Neural cell (in vitro differentiated cells): ENCODE results near the gene OGN. TPM values are rescaled to one million over a fixed set of nuclear protein-coding genes. Genes with fewer than 3 reads are reported as not detected.

ENCODE experiments used
- H2AFZ ChIP-seq: fragments of 200-600, 300-800 bp; sonication (generic), shearing (Covaris generic); 2 replicates; pipeline ENCODE4 v1.6.0; 2014; ENCODE audit warnings: low read depth, mild to moderate bottlenecking, antibody characterized with exemption, low read length, moderate library complexity
- H3F3A ChIP-seq: fragments of 200-600 bp; shearing (Covaris generic); 2 replicates; pipeline ENCODE4 v1.6.1; 2016; ENCODE audit warnings: mild to moderate bottlenecking, moderate library complexity, mixed read lengths, antibody characterized with exemption, low read length; ENCODE audit not compliant: insufficient read depth, poor library complexity, severe bottlenecking
- H3K27ac ChIP-seq: fragments of 200-600, 300-800 bp; sonication (generic), shearing (Covaris generic); 2 replicates; pipeline ENCODE4 v1.5.1; 2014; ENCODE audit warnings: mild to moderate bottlenecking, low read length, moderate library complexity
- H3K27me3 ChIP-seq: fragments of 300-800, 200-600 bp; sonication (generic), shearing (Covaris generic); 2 replicates; pipeline ENCODE4 v1.6.0; 2014; ENCODE audit warnings: mild to moderate bottlenecking, low read depth, low read length, moderate library complexity; ENCODE audit not compliant: insufficient read depth
- H3K36me3 ChIP-seq: fragments of 300-800, 200-600 bp; sonication (generic), shearing (Covaris generic); 2 replicates; pipeline ENCODE4 v1.5.1; 2014; ENCODE audit warnings: mild to moderate bottlenecking, antibody characterized with exemption, low read length, moderate library complexity; ENCODE audit not compliant: insufficient read depth
- H3K4me2 ChIP-seq: fragments of 300-800, 200-600 bp; sonication (generic), shearing (Covaris generic); 2 replicates; pipeline ENCODE4 v1.6.0; 2014; ENCODE audit warnings: mild to moderate bottlenecking, low read length
- H3K4me3 ChIP-seq: fragments of 300-800, 200-600 bp; sonication (generic), shearing (Covaris generic); 2 replicates; pipeline ENCODE4 v1.5.1; 2014; ENCODE audit warnings: mild to moderate bottlenecking, low read length, moderate library complexity
- H3K79me2 ChIP-seq: fragments of 200-600 bp; shearing (Covaris generic); replicated peaks from 2 replicates; pipeline ENCODE4 v1.6.0; 2014; ENCODE audit warnings: mild to moderate bottlenecking, low read length, moderate library complexity; ENCODE audit not compliant: insufficient read depth
- H3K9ac ChIP-seq: fragments of 300-800, 200-600 bp; sonication (generic), shearing (Covaris generic); 2 replicates; pipeline ENCODE4 v1.6.1; 2016; ENCODE audit warnings: mild to moderate bottlenecking, low read length, mixed read lengths
- H3K9me2 ChIP-seq: fragments of 200-600 bp; shearing (Covaris generic); 2 replicates; pipeline ENCODE4 v1.6.1; 2016; ENCODE audit warnings: mild to moderate bottlenecking, low read length, mixed read lengths; ENCODE audit not compliant: insufficient read depth
- H3K9me3 ChIP-seq: fragments of 200-600, 300-800 bp; sonication (generic), shearing (Covaris generic); 2 replicates; pipeline ENCODE4 v1.6.1; 2016; ENCODE audit warnings: mild to moderate bottlenecking, mixed run types, low read length, moderate library complexity, mixed read lengths
- H4K20me1 ChIP-seq: fragments of 200-600 bp; shearing (Covaris generic); 2 replicates; pipeline ENCODE4 v1.6.1; 2016; ENCODE audit warnings: mild to moderate bottlenecking, mixed run types; ENCODE audit not compliant: insufficient read depth
- EP300 ChIP-seq: fragments of 450-650 bp; conservative IDR thresholded peaks from 2 replicates; pipeline ENCODE4 v1.6.1; 2014; ENCODE audit warnings: antibody characterized with exemption, mild to moderate bottlenecking, moderate library complexity; ENCODE audit not compliant: poor library complexity, severe bottlenecking
- EZH2 ChIP-seq: fragments of 200-600, 300-800 bp; shearing (Covaris generic), sonication (generic); IDR thresholded peaks from 2 replicates; pipeline ENCODE4 v1.6.1; 2014; ENCODE audit warnings: antibody characterized with exemption, low read length, borderline replicate concordance, mild to moderate bottlenecking; ENCODE audit not compliant: insufficient read depth, poor library complexity, severe bottlenecking
- MXI1 ChIP-seq: fragments of 450-650 bp; conservative IDR thresholded peaks from 2 replicates; pipeline ENCODE4 v1.6.1; 2014; ENCODE audit warnings: antibody characterized with exemption, mild to moderate bottlenecking; ENCODE audit not compliant: poor library complexity, severe bottlenecking
- POLR2AphosphoS5 ChIP-seq: IDR thresholded peaks from 2 replicates; pipeline ENCODE4 v1.6.1; 2012
- RAD21 ChIP-seq: fragments of 450-650 bp; conservative IDR thresholded peaks from 2 replicates; pipeline ENCODE4 v1.6.1; 2014; ENCODE audit warnings: antibody characterized with exemption, mild to moderate bottlenecking, moderate library complexity
- REST ChIP-seq: IDR thresholded peaks from 2 replicates; pipeline ENCODE4 v1.6.1; 2012; ENCODE audit warnings: borderline replicate concordance
- SMC3 ChIP-seq: fragments of 450-650 bp; conservative IDR thresholded peaks from 2 replicates; pipeline ENCODE4 v1.6.1; 2014; ENCODE audit warnings: antibody characterized with exemption, mild to moderate bottlenecking, moderate library complexity; ENCODE audit not compliant: poor library complexity
- TAF1 ChIP-seq: IDR thresholded peaks from 2 replicates; pipeline ENCODE4 v1.6.1; 2012; ENCODE audit warnings: low read depth
- polyA plus RNA-seq: library from polyadenylated mRNA; depleted of rRNA; stranded (reverse); fragments of >200 nt; gene quantifications from 2 replicates; pipeline ENCODE4 v1.2.3, GENCODE V29; 2014
- TF ChIP-seq, protein P1 (sequence below): fragments of 450-650 bp; IDR thresholded peaks from 2 replicates; pipeline ENCODE4 v1.5.1; 2014; ENCODE audit warnings: antibody characterized with exemption, mild to moderate bottlenecking, moderate library complexity; ENCODE audit not compliant: poor library complexity, severe bottlenecking

OGN gene
- polyA plus RNA-seq, 1 donor from 2014 or later = not detected

GRCh38 chr9:92342825-92343488, 61.4 kb downstream of the OGN start:
- Histone ChIP-seq H3F3A (no peaks in the 10 kb centered on the region), H4K20me1 (no peaks in the 10 kb centered on the region), H3K27ac (no peak overlapping the region), H3K79me2 (no peaks in the 10 kb centered on the region), H3K27me3 (no peaks in the 10 kb centered on the region), H3K9ac (no peak overlapping the region), H3K9me3 (no peaks in the 10 kb centered on the region), H3K9me2 (no peaks in the 10 kb centered on the region), H3K4me2 (no peak overlapping the region), H3K36me3 (no peaks in the 10 kb centered on the region), H3K4me3 (no peak overlapping the region), H2AFZ (no peak overlapping the region)
- TF ChIP-seq MXI1 = no peak
- no peak for TF ChIP-seq EP300
- no peak for TF ChIP-seq SMC3
- TF ChIP-seq TAF1 = no peak
- TF ChIP-seq REST = no peak
- no peak for TF ChIP-seq POLR2AphosphoS5
- TF ChIP-seq, protein P1, sequence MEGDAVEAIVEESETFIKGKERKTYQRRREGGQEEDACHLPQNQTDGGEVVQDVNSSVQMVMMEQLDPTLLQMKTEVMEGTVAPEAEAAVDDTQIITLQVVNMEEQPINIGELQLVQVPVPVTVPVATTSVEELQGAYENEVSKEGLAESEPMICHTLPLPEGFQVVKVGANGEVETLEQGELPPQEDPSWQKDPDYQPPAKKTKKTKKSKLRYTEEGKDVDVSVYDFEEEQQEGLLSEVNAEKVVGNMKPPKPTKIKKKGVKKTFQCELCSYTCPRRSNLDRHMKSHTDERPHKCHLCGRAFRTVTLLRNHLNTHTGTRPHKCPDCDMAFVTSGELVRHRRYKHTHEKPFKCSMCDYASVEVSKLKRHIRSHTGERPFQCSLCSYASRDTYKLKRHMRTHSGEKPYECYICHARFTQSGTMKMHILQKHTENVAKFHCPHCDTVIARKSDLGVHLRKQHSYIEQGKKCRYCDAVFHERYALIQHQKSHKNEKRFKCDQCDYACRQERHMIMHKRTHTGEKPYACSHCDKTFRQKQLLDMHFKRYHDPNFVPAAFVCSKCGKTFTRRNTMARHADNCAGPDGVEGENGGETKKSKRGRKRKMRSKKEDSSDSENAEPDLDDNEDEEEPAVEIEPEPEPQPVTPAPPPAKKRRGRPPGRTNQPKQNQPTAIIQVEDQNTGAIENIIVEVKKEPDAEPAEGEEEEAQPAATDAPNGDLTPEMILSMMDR = no peak
- TF ChIP-seq RAD21 = no peak
- no peak for TF ChIP-seq EZH2

DNA sequence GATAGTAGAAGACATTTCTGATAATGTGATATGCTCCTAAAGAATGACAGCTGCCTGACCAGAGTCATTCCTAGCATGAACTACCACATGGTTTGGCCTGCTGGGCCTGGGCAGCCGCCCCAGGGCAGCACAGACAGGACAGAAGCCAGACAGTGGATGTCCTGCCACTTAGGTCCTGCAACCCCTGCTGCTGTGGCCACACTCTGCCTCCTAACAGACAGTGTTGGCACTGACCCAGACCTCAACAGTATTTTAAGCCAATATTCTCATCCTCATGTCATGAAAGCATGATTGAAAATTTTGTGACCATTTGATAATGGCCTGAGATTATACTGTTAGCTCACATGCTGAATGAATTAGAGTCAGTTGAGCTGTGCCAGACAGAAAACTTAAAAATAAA, 62.8 kb downstream of the OGN start:
- Histone ChIP-seq H2AFZ (no peak overlapping the region), H3K9me3 (no peaks in the 10 kb centered on the region), H3K27ac (no peak overlapping the region), H3K9me2 (no peaks in the 10 kb centered on the region), H3K9ac (no peak overlapping the region), H3K4me3 (no peak overlapping the region), H3F3A (no peaks in the 10 kb centered on the region), H3K27me3 (no peaks in the 10 kb centered on the region), H3K4me2 (no peak overlapping the region), H3K36me3 (no peaks in the 10 kb centered on the region), H3K79me2 (no peaks in the 10 kb centered on the region), H4K20me1 (no peaks in the 10 kb centered on the region)
- TF ChIP-seq MXI1 (no peak), EZH2 (no peak), POLR2AphosphoS5 (no peak), TAF1 (no peak), SMC3 (no peak), REST (no peak), RAD21 (no peak), EP300 (no peak)
- TF ChIP-seq, protein P1 = no peak
